IMR-90 (cell line): Measurements from ENCODE around the gene MYBPC3. TPM values are rescaled to one million over a fixed set of nuclear protein-coding genes. Genes with fewer than 3 reads are reported as not detected.

Experiments
- ATAC-seq: fragments of 200-7000 bp; cut with Tn5 transposase; 2 replicates; pipeline ENCODE4 v1.9.1; 2020; ENCODE audit warnings: low read depth, mild to moderate bottlenecking, moderate library complexity
- BruUV-seq: library from RNA; stranded (reverse); fragments of 400-500 nt; replicated peaks from 2 replicates; lab custom pipeline; 2021; lab: Mats Ljungman, UMichigan
- CTCF ChIA-PET: fragments of 300-600 bp; formaldehyde crosslinking; extraction: SDS; loops from one replicate; lab custom pipeline; 2021; ENCODE audit warnings: antibody characterized with exemption; lab: Yijun Ruan, JAX
- POLR2A ChIA-PET: fragments of 300-600 bp; sonication (Branson Sonifier 250); formaldehyde crosslinking; loops from one replicate; lab custom pipeline; 2022; ENCODE audit warnings: antibody characterized with exemption; ENCODE audit not compliant: unreplicated experiment; lab: Charles Lee
- DNase-seq: peaks from one replicate; pipeline ENCODE4 v3.0.0; 2013
- H2AFZ ChIP-seq: replicated peaks from 2 replicates; pipeline ENCODE3; 2013; ENCODE audit warnings: low read length, mild to moderate bottlenecking; ENCODE audit not compliant: poor library complexity
- H2AK5ac ChIP-seq: 2 replicates; pipeline ENCODE4 v1.6.1; 2013; ENCODE audit warnings: low read depth, low read length, inconsistent platforms
- H2AK9ac ChIP-seq: replicated peaks from 2 replicates; pipeline ENCODE3; 2013; ENCODE audit warnings: mild to moderate bottlenecking, low read depth, low read length, moderate library complexity; ENCODE audit not compliant: poor library complexity
- H2BK120ac ChIP-seq: 2 replicates; pipeline ENCODE4 v1.6.1; 2013; ENCODE audit warnings: low read depth, low read length, inconsistent platforms
- H2BK15ac ChIP-seq: 3 replicates; pipeline ENCODE4 v1.6.1; 2013; ENCODE audit warnings: low read depth, low read length, inconsistent platforms
- H2BK20ac ChIP-seq: 2 replicates; pipeline ENCODE4 v1.6.1; 2013; ENCODE audit warnings: low read depth, mild to moderate bottlenecking, inconsistent platforms, low read length, moderate library complexity
- H2BK5ac ChIP-seq: 2 replicates; pipeline ENCODE4 v1.6.1; 2013; ENCODE audit warnings: mild to moderate bottlenecking, low read depth, low read length, inconsistent platforms; ENCODE audit not compliant: poor library complexity, severe bottlenecking
- H3K14ac ChIP-seq: replicated peaks from 2 replicates; pipeline ENCODE4 v1.6.1; 2013; ENCODE audit warnings: low read depth, low read length, inconsistent platforms
- H3K18ac ChIP-seq: 2 replicates; pipeline ENCODE4 v1.6.1; 2013; ENCODE audit warnings: low read depth, low read length, control low read depth
- H3K23ac ChIP-seq: 2 replicates; pipeline ENCODE4 v1.6.1; 2013; ENCODE audit warnings: low read depth, low read length, inconsistent platforms
- H3K27ac ChIP-seq: 2 replicates; pipeline ENCODE4 v1.5.1; 2013; ENCODE audit warnings: mild to moderate bottlenecking, control low read depth, low read length; ENCODE audit not compliant: insufficient read depth
- H3K27me3 ChIP-seq: 2 replicates; pipeline ENCODE4 v1.6.1; 2013; ENCODE audit warnings: low read length; ENCODE audit not compliant: control insufficient read depth, insufficient read depth
- H3K36me3 ChIP-seq: 2 replicates; pipeline ENCODE4 v1.6.1; 2013; ENCODE audit warnings: low read length, mixed read lengths; ENCODE audit not compliant: control insufficient read depth, insufficient read depth
- H3K4ac ChIP-seq: 2 replicates; pipeline ENCODE4 v1.6.1; 2013; ENCODE audit warnings: low read depth, low read length, inconsistent platforms
- H3K4me1 ChIP-seq: 2 replicates; pipeline ENCODE4 v1.6.1; 2013; ENCODE audit warnings: low read length, mixed read lengths; ENCODE audit not compliant: control insufficient read depth, insufficient read depth
- H3K4me2 ChIP-seq: 2 replicates; pipeline ENCODE4 v1.6.1; 2013; ENCODE audit warnings: low read depth, mild to moderate bottlenecking, control low read depth, low read length, moderate library complexity
- H3K4me3 ChIP-seq: 2 replicates; pipeline ENCODE4 v1.5.1; 2013; ENCODE audit warnings: low read depth, mild to moderate bottlenecking, control low read depth, low read length, moderate library complexity; ENCODE audit not compliant: insufficient read depth
- H3K56ac ChIP-seq: 2 replicates; pipeline ENCODE4 v1.6.1; 2013; ENCODE audit warnings: low read length, inconsistent platforms; ENCODE audit not compliant: insufficient read depth; ENCODE audit errors: extremely low read depth
- H3K79me1 ChIP-seq, 2 experiments: 2 replicates each; pipeline ENCODE4 v1.6.1; 2013; ENCODE audit warnings: low read length in 2 of 2, inconsistent platforms in 1 of 2, low read depth in 1 of 2
- H3K9ac ChIP-seq: 2 replicates; pipeline ENCODE4 v1.6.1; 2013; ENCODE audit warnings: low read depth, low read length, control low read depth
- H3K9me1 ChIP-seq: 2 replicates; pipeline ENCODE4 v1.6.1; 2013; ENCODE audit warnings: low read length, inconsistent platforms; ENCODE audit not compliant: insufficient read depth
- H3K9me3 ChIP-seq: 2 replicates; pipeline ENCODE4 v1.6.1; 2013; ENCODE audit warnings: low read length; ENCODE audit not compliant: control insufficient read depth, insufficient read depth
- H4K20me1 ChIP-seq: 2 replicates; pipeline ENCODE4 v1.6.1; 2013; ENCODE audit warnings: low read length, inconsistent platforms; ENCODE audit not compliant: insufficient read depth
- H4K5ac ChIP-seq: 2 replicates; pipeline ENCODE4 v1.6.1; 2013; ENCODE audit warnings: mild to moderate bottlenecking, low read depth, low read length, control low read depth
- H4K8ac ChIP-seq, 2 experiments: 2 replicates each; pipeline ENCODE4 v1.6.1; 2013; ENCODE audit warnings: low read depth in 2 of 2, low read length in 2 of 2, control low read depth in 1 of 2, inconsistent platforms in 1 of 2
- H4K91ac ChIP-seq: 2 replicates; pipeline ENCODE4 v1.6.1; 2013; ENCODE audit warnings: low read depth, low read length, inconsistent platforms; ENCODE audit not compliant: insufficient read depth
- BHLHE40 ChIP-seq: fragments of 150-350 bp; IDR thresholded peaks from 2 replicates; pipeline ENCODE4 v1.6.1; 2016; ENCODE audit warnings: mild to moderate bottlenecking, low read depth, low read length
- CEBPB ChIP-seq: IDR thresholded peaks from 2 replicates; pipeline ENCODE4 v1.6.1; 2012; ENCODE audit warnings: low read depth, low read length, improper control_type of control experiment
- CHD1 ChIP-seq: IDR thresholded peaks from 2 replicates; pipeline ENCODE4 v1.6.1; 2012; ENCODE audit warnings: low read depth, low read length, improper control_type of control experiment
- FOS ChIP-seq: fragments of 150-350 bp; IDR thresholded peaks from 2 replicates; pipeline ENCODE4 v1.6.1; 2016; ENCODE audit warnings: low read depth, low read length
- MAFK ChIP-seq: IDR thresholded peaks from 2 replicates; pipeline ENCODE4 v1.6.1; 2012; ENCODE audit warnings: low read depth, low read length, improper control_type of control experiment
- MAZ ChIP-seq: IDR thresholded peaks from 2 replicates; pipeline ENCODE4 v1.6.1; 2012; ENCODE audit warnings: low read depth, mild to moderate bottlenecking, low read length, improper control_type of control experiment, moderate library complexity, borderline replicate concordance
- MXI1 ChIP-seq: IDR thresholded peaks from 2 replicates; pipeline ENCODE4 v1.6.1; 2012; ENCODE audit warnings: low read depth, mild to moderate bottlenecking, low read length, moderate library complexity, borderline replicate concordance
- NFE2L2 ChIP-seq: fragments of 150-350 bp; IDR thresholded peaks from 2 replicates; pipeline ENCODE4 v1.6.1; 2016; ENCODE audit warnings: low read depth, mild to moderate bottlenecking, low read length
- POLR2A ChIP-seq: IDR thresholded peaks from 2 replicates; pipeline ENCODE4 v1.6.1; 2012; ENCODE audit warnings: mild to moderate bottlenecking, low read depth, low read length
- RAD21 ChIP-seq: IDR thresholded peaks from 2 replicates; pipeline ENCODE4 v1.6.1; 2012; ENCODE audit warnings: low read length, improper control_type of control experiment
- RCOR1 ChIP-seq: IDR thresholded peaks from 2 replicates; pipeline ENCODE4 v1.6.1; 2012; ENCODE audit warnings: mild to moderate bottlenecking, low read length, improper control_type of control experiment; ENCODE audit not compliant: insufficient replicate concordance
- RFX5 ChIP-seq: IDR thresholded peaks from 2 replicates; pipeline ENCODE4 v1.8.0; 2012; ENCODE audit warnings: low read depth, mild to moderate bottlenecking, low read length, moderate library complexity
- SMC3 ChIP-seq: fragments of 150-350 bp; IDR thresholded peaks from 2 replicates; pipeline ENCODE4 v1.6.1; 2016; ENCODE audit warnings: low read depth, mild to moderate bottlenecking, antibody characterized with exemption, low read length, moderate library complexity
- WGBS, 2 experiments: methylation state at CpG; one replicate each; pipeline versions ENCODE4 v1.1.5 to v1.1.7; 2013; ENCODE audit warnings: missing lambda C conversion rate in 2 of 2; ENCODE audit not compliant: insufficient read length in 1 of 2; ENCODE audit errors: extremely low coverage in 2 of 2; 5-methylcytosine and 5-hydroxymethylcytosine counted together
- dilution Hi-C: fragments of 300-500 bp; cut with HindIII; formaldehyde crosslinking; loops from one replicate; pipeline ENCODE4 v1.14.3; 2018; ENCODE audit warnings: low sequenced_read_pairs; ENCODE audit not compliant: unreplicated experiment
- in situ Hi-C: fragments of 300-500 bp; cut with MboI; formaldehyde crosslinking; loops from 3 replicates; pipeline ENCODE4 v1.14.3; 2019; ENCODE audit warnings: low sequenced_read_pairs, inconsistent platforms, mixed read lengths
- intact Hi-C: fragments of 100-400 bp; cut with micrococcal nuclease; formaldehyde crosslinking; loops from 2 replicates; pipeline ENCODE4 v1.10.0; 2022
- polyA plus RNA-seq, 3 experiments: library from polyadenylated mRNA; depleted of rRNA; stranded (reverse); fragments of >200 nt; gene quantifications; 2 replicates each; pipeline ENCODE4 v1.2.3, GENCODE V29; 2012; ENCODE audit warnings: low replicate concordance in 1 of 3
- total RNA-seq: library from RNA; depleted of rRNA; stranded (reverse); fragments of >200 nt; gene quantifications from 2 replicates; pipeline ENCODE4 v1.2.3, GENCODE V29; 2012
- TF ChIP-seq, protein P1 (sequence below): fragments of 150-350 bp; IDR thresholded peaks from 2 replicates; pipeline ENCODE4 v1.6.1; 2017; ENCODE audit warnings: mild to moderate bottlenecking, antibody characterized with exemption, low read length, low read depth
- TF ChIP-seq, protein P2 (sequence below): fragments of 150-350 bp; IDR thresholded peaks from 2 replicates; pipeline ENCODE4 v1.6.1; 2016; ENCODE audit warnings: low read depth, mild to moderate bottlenecking, low read length, moderate library complexity, borderline replicate concordance
- TF ChIP-seq, protein P3 (sequence below): conservative IDR thresholded peaks from 2 replicates; pipeline ENCODE4 v1.5.1; 2012; ENCODE audit warnings: mild to moderate bottlenecking, low read depth, low read length, improper control_type of control experiment

The MYBPC3 gene
- total and polyA plus RNA-seq, 2 of the 4 experiments (the other 2 are of a cell fraction) = not detected

DNA sequence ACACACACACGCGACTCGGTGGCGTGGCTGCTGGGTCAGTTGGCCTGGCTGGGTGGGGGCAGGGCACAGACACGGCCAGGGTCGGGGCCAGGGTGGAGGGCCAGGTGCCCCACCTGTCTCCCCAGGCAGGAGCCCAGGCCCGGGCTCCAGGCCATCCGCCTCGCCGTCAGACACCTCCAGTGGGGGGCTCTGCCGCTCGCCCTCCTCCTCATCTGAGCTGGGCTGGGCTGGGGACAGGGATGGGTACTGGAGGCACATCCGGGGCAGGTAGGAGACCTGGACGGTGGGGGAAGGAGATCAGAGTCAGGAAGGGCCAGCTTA lies 6.2 kb upstream of the MYBPC3 start:
- no TSS peak for BruUV-seq
- no peak for ATAC-seq

More for the DNA sequence above, 6.2 kb upstream of the MYBPC3 start:
- no peak overlapping the region for H3K9ac ChIP-seq
- dilution Hi-C loops (no loop called here), in situ Hi-C loops (loop anchor here (25.0 kb wide), 1 partner anchor 471 kb away; no protein-coding TSS in a partner anchor), intact Hi-C loops (no loop called here)
- no peak overlapping the region for H2AK9ac ChIP-seq
- no peaks in the 10 kb centered on the region for H3K9me3 ChIP-seq
- H2AFZ ChIP-seq = no peak overlapping the region
- H2BK120ac ChIP-seq = no peak overlapping the region
- no peak for DNase-seq
- H4K5ac ChIP-seq = no peak overlapping the region
- H4K8ac ChIP-seq = no peak overlapping the region
- H3K79me1 ChIP-seq = peaks cover 0 to 2% of the 10 kb centered on the region in 2 experiments; a peak in 1 of 4 replicates
- no peak overlapping the region for H3K23ac ChIP-seq
- peaks cover 20% of the 10 kb centered on the region for H3K9me1 ChIP-seq
- no peak overlapping the region for H4K91ac ChIP-seq
- no peak overlapping the region for H3K18ac ChIP-seq
- no peak overlapping the region for H3K4me2 ChIP-seq
- no peak overlapping the region for H3K4me3 ChIP-seq
- H3K14ac ChIP-seq = no peak overlapping the region
- no peaks in the 10 kb centered on the region for H3K4me1 ChIP-seq
- H2BK5ac ChIP-seq = no peak overlapping the region
- TF ChIP-seq RFX5 (no peak), CEBPB (no peak), BHLHE40 (no peak), NFE2L2 (no peak), FOS (no peak), SMC3 (no peak), RCOR1 (no peak), POLR2A (no peak), MAZ (no peak), RAD21 (no peak), CHD1 (no peak), MAFK (no peak), MXI1 (no peak)
- TF ChIP-seq, protein P1, sequence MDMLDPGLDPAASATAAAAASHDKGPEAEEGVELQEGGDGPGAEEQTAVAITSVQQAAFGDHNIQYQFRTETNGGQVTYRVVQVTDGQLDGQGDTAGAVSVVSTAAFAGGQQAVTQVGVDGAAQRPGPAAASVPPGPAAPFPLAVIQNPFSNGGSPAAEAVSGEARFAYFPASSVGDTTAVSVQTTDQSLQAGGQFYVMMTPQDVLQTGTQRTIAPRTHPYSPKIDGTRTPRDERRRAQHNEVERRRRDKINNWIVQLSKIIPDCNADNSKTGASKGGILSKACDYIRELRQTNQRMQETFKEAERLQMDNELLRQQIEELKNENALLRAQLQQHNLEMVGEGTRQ = no peak
- TF ChIP-seq, protein P2, sequence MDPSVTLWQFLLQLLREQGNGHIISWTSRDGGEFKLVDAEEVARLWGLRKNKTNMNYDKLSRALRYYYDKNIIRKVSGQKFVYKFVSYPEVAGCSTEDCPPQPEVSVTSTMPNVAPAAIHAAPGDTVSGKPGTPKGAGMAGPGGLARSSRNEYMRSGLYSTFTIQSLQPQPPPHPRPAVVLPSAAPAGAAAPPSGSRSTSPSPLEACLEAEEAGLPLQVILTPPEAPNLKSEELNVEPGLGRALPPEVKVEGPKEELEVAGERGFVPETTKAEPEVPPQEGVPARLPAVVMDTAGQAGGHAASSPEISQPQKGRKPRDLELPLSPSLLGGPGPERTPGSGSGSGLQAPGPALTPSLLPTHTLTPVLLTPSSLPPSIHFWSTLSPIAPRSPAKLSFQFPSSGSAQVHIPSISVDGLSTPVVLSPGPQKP = no peak
- TF ChIP-seq, protein P3, sequence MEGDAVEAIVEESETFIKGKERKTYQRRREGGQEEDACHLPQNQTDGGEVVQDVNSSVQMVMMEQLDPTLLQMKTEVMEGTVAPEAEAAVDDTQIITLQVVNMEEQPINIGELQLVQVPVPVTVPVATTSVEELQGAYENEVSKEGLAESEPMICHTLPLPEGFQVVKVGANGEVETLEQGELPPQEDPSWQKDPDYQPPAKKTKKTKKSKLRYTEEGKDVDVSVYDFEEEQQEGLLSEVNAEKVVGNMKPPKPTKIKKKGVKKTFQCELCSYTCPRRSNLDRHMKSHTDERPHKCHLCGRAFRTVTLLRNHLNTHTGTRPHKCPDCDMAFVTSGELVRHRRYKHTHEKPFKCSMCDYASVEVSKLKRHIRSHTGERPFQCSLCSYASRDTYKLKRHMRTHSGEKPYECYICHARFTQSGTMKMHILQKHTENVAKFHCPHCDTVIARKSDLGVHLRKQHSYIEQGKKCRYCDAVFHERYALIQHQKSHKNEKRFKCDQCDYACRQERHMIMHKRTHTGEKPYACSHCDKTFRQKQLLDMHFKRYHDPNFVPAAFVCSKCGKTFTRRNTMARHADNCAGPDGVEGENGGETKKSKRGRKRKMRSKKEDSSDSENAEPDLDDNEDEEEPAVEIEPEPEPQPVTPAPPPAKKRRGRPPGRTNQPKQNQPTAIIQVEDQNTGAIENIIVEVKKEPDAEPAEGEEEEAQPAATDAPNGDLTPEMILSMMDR = no peak
- 73% methylated on average over 12 of the region's 14 CpGs; no CpG with 5 or more reads in 1 of the 2 experiments for WGBS, 2 experiments
- no peaks in the 10 kb centered on the region for H3K36me3 ChIP-seq
- peak overlapping the region; percentile 12; the same call in 1 of the 2 replicates for H2AK5ac ChIP-seq
- H3K4ac ChIP-seq = no peak overlapping the region
- no peak overlapping the region for H2BK20ac ChIP-seq
- no peaks in the 10 kb centered on the region for H4K20me1 ChIP-seq
- ChIA-PET CTCF (no interaction called here), POLR2A (no interaction called here)
- no peak overlapping the region for H3K56ac ChIP-seq
- no peaks in the 10 kb centered on the region; the same call in none of the 2 replicates for H3K27me3 ChIP-seq
- H2BK15ac ChIP-seq = no peak overlapping the region
- H3K27ac ChIP-seq = no peak overlapping the region
